ENCODE results near the gene CFP. TPM values are rescaled to one million over a fixed set of nuclear protein-coding genes. Genes with fewer than 3 reads are reported as not detected.
A peak's percentile ranks its signal among the peaks of the same experiment; 100 is the strongest.

The CFP gene
- total RNA-seq, 1 donor from 2014 or later: 24.8 TPM

DNA sequence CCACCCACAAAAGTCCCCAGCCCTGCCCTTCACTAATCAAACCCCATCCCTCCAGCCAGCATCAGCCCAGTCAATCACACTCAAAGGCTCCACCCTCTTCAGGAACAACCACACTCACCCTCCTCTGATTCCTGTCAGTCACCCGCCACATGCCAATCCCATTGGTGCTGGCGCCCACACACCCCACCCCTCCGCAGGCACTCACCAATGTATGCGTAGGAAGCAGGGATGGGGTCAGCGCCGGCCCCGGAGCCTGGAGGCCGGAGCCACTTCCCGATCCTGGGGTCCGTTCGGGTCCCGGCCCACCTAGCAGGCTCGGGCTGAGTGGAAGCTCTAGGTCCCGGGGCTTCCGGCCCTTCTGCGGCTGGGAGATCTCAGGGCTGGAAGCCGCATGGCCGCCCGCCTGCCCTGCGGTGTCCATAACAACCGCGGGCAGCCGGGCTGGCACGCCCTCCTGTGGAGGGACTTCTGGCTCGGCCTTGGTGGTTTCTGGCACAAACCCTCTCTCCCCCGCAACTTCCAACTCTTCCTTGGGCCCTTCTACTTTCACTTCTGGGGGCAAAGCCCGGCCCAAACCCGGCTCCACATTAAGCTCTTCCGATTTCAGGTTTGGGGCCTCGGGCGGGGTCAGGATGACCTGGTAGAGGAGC lies 7.9 kb upstream of the CFP start:
- peak; percentile 83 for DNase-seq
- ATAC-seq: peak; percentile 96 to 97
- Histone ChIP-seq H3K36me3 (peaks cover 53% of the 10 kb centered on the region), H3K4me3 (peak overlapping the region; percentile 47), H3K27ac (no peak overlapping the region), H3K4me1 (no peaks in the 10 kb centered on the region), H3K27me3 (ENCODE audit: low read depth) (no peaks in the 10 kb centered on the region), H3K9me3 (no peaks in the 10 kb centered on the region)
- intact Hi-C loops (cut with DNase I): no loop called here
- TF ChIP-seq CTCF (IDR thresholded peaks at IDR 0.05): no peak

DNA sequence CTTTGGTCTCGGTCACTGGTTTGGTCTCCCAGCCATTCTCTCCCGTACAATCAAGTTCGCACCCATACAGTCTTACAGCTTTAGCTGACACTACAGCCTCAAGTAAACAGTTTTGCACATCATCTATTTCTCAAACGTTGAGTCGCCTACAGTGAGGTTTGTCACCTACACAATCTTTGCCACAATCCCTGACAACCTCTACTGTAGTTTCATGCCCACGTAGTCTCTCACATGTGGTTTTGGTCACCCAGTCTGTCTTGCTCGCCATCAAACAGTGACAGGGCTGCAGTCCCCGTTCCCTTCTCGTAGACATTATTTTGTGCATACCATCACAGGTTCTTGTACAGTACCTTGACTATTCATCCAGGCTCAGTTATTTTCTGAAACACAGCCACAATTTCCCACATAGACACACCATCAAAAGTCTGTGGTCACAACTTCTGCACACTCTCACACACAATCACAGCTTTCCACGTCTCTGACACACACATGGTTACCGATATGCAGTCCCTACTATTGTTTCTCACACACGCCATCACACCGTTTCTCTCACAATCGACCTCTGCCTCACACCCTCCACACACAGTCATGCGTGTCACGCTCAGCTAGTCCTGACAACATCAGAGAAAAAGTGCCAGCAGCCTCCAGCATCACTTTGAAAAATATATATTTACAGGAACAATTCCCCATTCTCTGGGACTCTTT lies 5.3 kb upstream of the CFP start:
- Histone ChIP-seq H3K4me1 (no peaks in the 10 kb centered on the region), H3K9me3 (no peaks in the 10 kb centered on the region), H3K4me3 (no peak overlapping the region), H3K27ac (no peak overlapping the region), H3K27me3 (ENCODE audit: low read depth) (no peaks in the 10 kb centered on the region), H3K36me3 (peaks cover 37% of the 10 kb centered on the region)
- no peak for ATAC-seq
- no peak for DNase-seq
- intact Hi-C loops (cut with DNase I): no loop called here
- no peak for TF ChIP-seq CTCF (IDR thresholded peaks at IDR 0.05)

DNA sequence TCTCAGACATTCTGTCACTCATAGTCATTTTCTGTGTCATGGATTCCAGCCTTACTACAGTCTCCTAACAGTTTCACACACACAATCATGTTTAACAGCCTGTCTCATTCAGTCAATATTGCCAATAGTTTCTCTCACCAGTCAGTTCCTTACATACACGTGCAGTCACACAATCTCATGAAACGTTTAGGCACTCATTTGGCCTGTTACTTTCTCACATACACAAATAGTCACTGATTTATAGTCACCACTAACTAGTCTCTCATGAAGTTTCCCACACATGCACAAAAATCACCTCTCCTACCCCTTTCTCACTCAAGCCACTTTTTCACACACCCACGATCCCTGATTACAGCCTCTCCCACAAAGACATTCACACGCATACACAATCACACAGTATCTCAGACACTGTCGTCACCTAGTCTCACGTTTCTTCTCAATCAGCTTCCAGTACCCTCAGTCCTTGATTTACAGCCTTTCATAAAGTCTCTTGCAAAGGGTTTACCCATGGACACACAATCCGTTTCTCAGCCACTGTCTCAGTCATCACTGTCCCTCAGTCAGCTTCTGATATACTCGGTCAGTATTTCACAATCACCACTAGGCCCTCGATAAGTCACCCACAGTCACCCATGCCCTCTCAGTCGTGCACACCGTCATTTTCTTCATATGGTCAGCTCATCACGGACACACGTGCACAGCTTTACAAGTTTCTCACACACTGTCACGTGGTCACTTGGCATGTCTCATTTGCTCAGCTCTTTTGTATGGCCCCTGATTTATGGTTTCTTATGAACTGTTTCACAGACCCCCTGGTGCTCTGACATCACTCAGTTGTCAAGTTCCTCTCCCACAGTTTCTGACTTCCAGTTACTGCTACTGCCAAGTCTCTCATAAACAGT lies 4.2 kb upstream of the CFP start:
- ATAC-seq (no peak), DNase-seq (no peak)
- H3K9me3 ChIP-seq: no peaks in the 10 kb centered on the region
- H3K4me1 ChIP-seq: no peaks in the 10 kb centered on the region
- no peak for TF ChIP-seq CTCF (IDR thresholded peaks at IDR 0.05)
- no peaks in the 10 kb centered on the region for H3K27me3 ChIP-seq (ENCODE audit: low read depth)
- H3K27ac ChIP-seq: no peak overlapping the region
- peaks cover 28% of the 10 kb centered on the region for H3K36me3 ChIP-seq
- intact Hi-C loops (cut with DNase I): no loop called here
- H3K4me3 ChIP-seq: no peak overlapping the region

GRCh38 chrX:47632666-47633065 lies 2.9 kb upstream of the CFP start:
- Histone ChIP-seq H3K9me3 (no peaks in the 10 kb centered on the region), H3K4me1 (no peaks in the 10 kb centered on the region), H3K36me3 (peaks cover 18% of the 10 kb centered on the region), H3K27me3 (ENCODE audit: low read depth) (no peaks in the 10 kb centered on the region), H3K27ac (no peak overlapping the region), H3K4me3 (no peak overlapping the region)
- TF ChIP-seq CTCF (IDR thresholded peaks at IDR 0.05): no peak
- DNase-seq: no peak
- ATAC-seq: no peak
- intact Hi-C loops (cut with DNase I): no loop called here

DNA sequence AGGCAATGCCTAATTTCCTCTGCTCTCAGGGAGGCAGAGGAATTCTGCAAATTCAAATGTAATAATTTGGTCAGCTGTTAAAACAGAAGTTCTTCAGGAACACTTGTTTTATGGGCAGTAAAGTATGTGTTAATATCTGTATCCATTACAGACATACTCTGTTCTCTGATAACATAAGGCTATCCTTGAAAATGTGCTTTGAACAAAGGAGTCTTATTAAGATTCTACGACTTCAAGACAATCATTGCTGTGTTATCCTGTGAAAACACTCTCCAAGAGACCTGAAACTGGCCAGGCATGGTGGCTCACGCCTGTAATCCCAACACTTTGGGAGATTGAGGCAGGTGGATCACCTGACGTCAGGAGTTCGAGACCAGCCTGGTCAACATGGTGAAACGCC lies 1.9 kb upstream of the CFP start:
- Histone ChIP-seq H3K27ac (no peak overlapping the region), H3K9me3 (no peaks in the 10 kb centered on the region), H3K36me3 (peaks cover 13% of the 10 kb centered on the region), H3K27me3 (ENCODE audit: low read depth) (no peaks in the 10 kb centered on the region), H3K4me1 (no peaks in the 10 kb centered on the region), H3K4me3 (no peak overlapping the region)
- intact Hi-C loops (cut with DNase I): no loop called here
- DNase-seq (no peak), ATAC-seq (no peak)
- TF ChIP-seq CTCF (IDR thresholded peaks at IDR 0.05): no peak

Measured in lower lobe of right lung (tissue), 2 donors.